SK-N-SH (cell line): Measurements from ENCODE around the gene DMRT3. TPM values are rescaled to one million over a fixed set of nuclear protein-coding genes. Genes with fewer than 3 reads are reported as not detected.
A peak's percentile ranks its signal among the peaks of the same experiment; 100 is the strongest.

Experiments used
- CTCF ChIA-PET: fragments of 300-600, 350-600 bp; formaldehyde crosslinking; extraction: SDS; loops from one replicate; lab custom pipeline; 2021; lab: Yijun Ruan, JAX
- POLR2A ChIA-PET: fragments of 350-600 bp; sonication (Branson Sonifier 250); formaldehyde crosslinking; extraction: SDS; loops from one replicate; lab custom pipeline; 2020; ENCODE audit warnings: antibody characterized with exemption, inconsistent platforms; lab: Yijun Ruan, JAX
- DNase-seq: peaks from one replicate; pipeline ENCODE4 v3.0.0; 2012
- H2AFZ ChIP-seq: fragments of 200-600 bp; sonication (generic); 2 replicates; pipeline ENCODE4 v1.8.1; 2016; ENCODE audit warnings: antibody characterized with exemption, mild to moderate bottlenecking, low read depth
- H3F3A ChIP-seq: fragments of 200-600 bp; sonication (generic); replicated peaks from 2 replicates; pipeline ENCODE3; 2016; ENCODE audit warnings: antibody characterized with exemption, mild to moderate bottlenecking; ENCODE audit not compliant: insufficient read depth
- H3K27ac ChIP-seq, 2 experiments: fragments of 200-500 bp in 1 of 2; fragments of 200-600 bp in 1 of 2; sonication (Bioruptor generic) in 1 of 2; sonication (generic), shearing (Covaris generic) in 1 of 2; 2 replicates each; pipeline versions ENCODE4 v1.5.1 to v1.6.1; 2014 to 2016; ENCODE audit warnings: low read depth in 2 of 2, inconsistent platforms in 1 of 2, low read length in 1 of 2, mild to moderate bottlenecking in 1 of 2, mixed read lengths in 1 of 2
- H3K27me3 ChIP-seq: fragments of 200-600 bp; sonication (generic), shearing (Covaris generic); 2 replicates; pipeline ENCODE4 v1.6.1; 2016; ENCODE audit warnings: mixed run types; ENCODE audit not compliant: insufficient read depth
- H3K36me3 ChIP-seq, 2 experiments: fragments of 200-500 bp in 1 of 2; fragments of 200-600 bp in 1 of 2; sonication (Bioruptor generic) in 1 of 2; sonication (generic) in 1 of 2; replicated peaks in 1 of 2; 2 replicates each; pipeline versions ENCODE3 to v1.5.1; 2014 to 2016; ENCODE audit warnings: low read length in 1 of 2, mild to moderate bottlenecking in 1 of 2; ENCODE audit not compliant: insufficient read depth in 2 of 2, control insufficient read depth in 1 of 2
- H3K4me1 ChIP-seq, 2 experiments: fragments of 200-500 bp in 1 of 2; fragments of 200-600 bp in 1 of 2; sonication (Bioruptor generic) in 1 of 2; sonication (generic), shearing (Covaris generic) in 1 of 2; 2 replicates each; pipeline versions ENCODE4 v1.5.1 to v1.6.1; 2014 to 2016; ENCODE audit warnings: low read depth in 1 of 2, low read length in 1 of 2, mixed run types in 1 of 2; ENCODE audit not compliant: insufficient read depth in 2 of 2, control insufficient read depth in 1 of 2
- H3K4me2 ChIP-seq: fragments of 200-600 bp; sonication (generic), shearing (Covaris generic); 2 replicates; pipeline ENCODE4 v1.6.1; 2017; ENCODE audit warnings: mixed run types
- H3K4me3 ChIP-seq, 2 experiments: fragments of 200-500 bp in 1 of 2; fragments of 200-600 bp in 1 of 2; sonication (Bioruptor generic) in 1 of 2; sonication (generic), shearing (Covaris generic) in 1 of 2; 2 replicates each; pipeline versions ENCODE4 v1.5.1 to v1.8.1; 2014 to 2016; ENCODE audit warnings: low read depth in 2 of 2, inconsistent platforms in 1 of 2, low read length in 1 of 2, mild to moderate bottlenecking in 1 of 2, mixed read lengths in 1 of 2, moderate library complexity in 1 of 2
- H3K79me2 ChIP-seq: fragments of 200-600 bp; sonication (generic); 2 replicates; pipeline ENCODE4 v1.8.1; 2017; ENCODE audit warnings: mild to moderate bottlenecking; ENCODE audit not compliant: insufficient read depth
- H3K9ac ChIP-seq: fragments of 200-600 bp; sonication (generic); 2 replicates; pipeline ENCODE4 v1.6.1; 2017; ENCODE audit warnings: mixed run types
- H3K9me2 ChIP-seq: fragments of 200-600 bp; sonication (generic); 2 replicates; pipeline ENCODE4 v1.6.1; 2017; ENCODE audit warnings: mixed run types
- H3K9me3 ChIP-seq: fragments of 200-600 bp; sonication (generic); 2 replicates; pipeline ENCODE4 v1.6.1; 2017; ENCODE audit warnings: mixed run types, mild to moderate bottlenecking, moderate library complexity
- H4K20me1 ChIP-seq: fragments of 200-600 bp; sonication (generic); 2 replicates; pipeline ENCODE4 v1.6.1; 2017; ENCODE audit warnings: mild to moderate bottlenecking, mixed run types; ENCODE audit not compliant: insufficient read depth
- FOXM1 ChIP-seq: IDR thresholded peaks from 2 replicates; pipeline ENCODE4 v1.4.0; 2012; ENCODE audit warnings: low read depth, mild to moderate bottlenecking
- MEF2A ChIP-seq: IDR thresholded peaks from 2 replicates; pipeline ENCODE4 v1.4.0; 2012; ENCODE audit warnings: low read depth, borderline replicate concordance
- NRF1 ChIP-seq: IDR thresholded peaks from 2 replicates; pipeline ENCODE4 v1.6.1; 2012; ENCODE audit warnings: low read depth, mild to moderate bottlenecking, low read length
- RAD21 ChIP-seq: IDR thresholded peaks from 2 replicates; pipeline ENCODE4 v1.6.1; 2012; ENCODE audit warnings: mild to moderate bottlenecking, low read length
- RCOR1 ChIP-seq: fragments of 150-350 bp; IDR thresholded peaks from 2 replicates; pipeline ENCODE4 v1.6.1; 2017; ENCODE audit warnings: antibody characterized with exemption, low read length
- SMC3 ChIP-seq: IDR thresholded peaks from 2 replicates; pipeline ENCODE4 v1.6.1; 2012; ENCODE audit warnings: low read depth, low read length, improper control_type of control experiment
- YY1 ChIP-seq: IDR thresholded peaks from 2 replicates; pipeline ENCODE4 v1.4.0; 2012; ENCODE audit warnings: low read depth, mild to moderate bottlenecking
- WGBS: methylation state at CpG from one replicate; pipeline ENCODE4 v1.1.6; 2017; ENCODE audit warnings: low lambda C conversion rate; 5-methylcytosine and 5-hydroxymethylcytosine counted together
- polyA plus RNA-seq, 3 experiments: library from polyadenylated mRNA; depleted of rRNA; stranded (reverse); fragments of >200 nt; gene quantifications; 2 replicates each; pipeline ENCODE4 v1.2.3, GENCODE V29; 2012
- TF ChIP-seq, protein P1 (sequence below): fragments of 200-600 bp; sonication (generic); IDR thresholded peaks from 2 replicates; pipeline ENCODE4 v1.6.1; 2017; ENCODE audit warnings: antibody characterized with exemption, mild to moderate bottlenecking, moderate library complexity
- TF ChIP-seq, protein P2 (sequence below): fragments of 150-350 bp; IDR thresholded peaks from 2 replicates; pipeline ENCODE4 v1.6.1; 2017; ENCODE audit warnings: antibody characterized with exemption, low read length, low read depth, borderline replicate concordance
- TF ChIP-seq, protein P3 (sequence below): fragments of 150-350 bp; IDR thresholded peaks from 2 replicates; pipeline ENCODE4 v1.6.1; 2016; ENCODE audit warnings: mild to moderate bottlenecking, low read depth, low read length

Gene DMRT3
- polyA plus RNA-seq, 1 of the 3 experiments (the other 2 are of a cell fraction), result not detected

DNA sequence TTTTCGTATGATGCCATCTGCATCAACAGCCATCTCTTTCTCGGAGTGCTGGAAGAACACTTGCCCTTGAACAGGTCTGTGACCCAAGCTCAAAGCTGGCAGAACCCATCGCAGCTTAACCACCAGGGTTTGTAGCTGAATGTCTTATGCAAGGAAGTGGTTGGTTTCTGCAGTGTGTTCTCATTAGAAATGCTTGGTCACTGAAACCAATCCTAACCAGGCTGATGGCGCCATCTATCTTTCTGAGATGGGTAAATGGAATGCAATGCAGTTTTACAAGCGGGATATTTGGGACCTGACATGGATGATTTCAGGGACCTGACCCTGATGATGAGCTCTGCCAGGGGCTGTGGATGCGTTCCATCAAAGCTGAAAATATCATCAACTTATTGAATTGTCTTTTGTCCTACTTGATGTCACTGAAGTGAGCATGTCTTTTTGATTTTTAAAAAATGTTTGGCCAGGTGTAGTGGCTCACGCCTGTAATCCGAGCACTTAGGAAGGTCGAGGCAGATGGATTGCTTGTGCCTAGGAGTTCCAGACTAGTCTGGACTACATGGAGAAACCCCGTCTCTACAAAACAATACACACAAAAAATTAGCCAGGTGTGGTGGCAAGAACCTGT, 28.7 kb downstream of the DMRT3 start:
- Histone ChIP-seq H3K27me3 (peaks cover 21% of the 10 kb centered on the region; the same call in 1 of the 2 replicates), H3K36me3 (no peaks in the 10 kb centered on the region), H3K27ac (no peak overlapping the region), H3K9me2 (no peaks in the 10 kb centered on the region), H3K4me2 (no peak overlapping the region), H2AFZ (no peak overlapping the region), H3K4me3 (no peak overlapping the region), H3K9me3 (no peaks in the 10 kb centered on the region), H3K9ac (no peak overlapping the region), H3K79me2 (no peaks in the 10 kb centered on the region), H4K20me1 (no peaks in the 10 kb centered on the region), H3K4me1 (no peaks in the 10 kb centered on the region; a peak in 1 of 4 replicates), H3F3A (no peaks in the 10 kb centered on the region)
- 8% methylated on average over 10 of the region's 10 CpGs for WGBS
- TF ChIP-seq FOXM1, result no peak
- TF ChIP-seq SMC3, result peak; percentile 36; the same call in 1 of the 2 replicates
- no peak for TF ChIP-seq MEF2A
- TF ChIP-seq YY1, result no peak
- peak; percentile 67 for TF ChIP-seq RAD21
- TF ChIP-seq, protein P1, sequence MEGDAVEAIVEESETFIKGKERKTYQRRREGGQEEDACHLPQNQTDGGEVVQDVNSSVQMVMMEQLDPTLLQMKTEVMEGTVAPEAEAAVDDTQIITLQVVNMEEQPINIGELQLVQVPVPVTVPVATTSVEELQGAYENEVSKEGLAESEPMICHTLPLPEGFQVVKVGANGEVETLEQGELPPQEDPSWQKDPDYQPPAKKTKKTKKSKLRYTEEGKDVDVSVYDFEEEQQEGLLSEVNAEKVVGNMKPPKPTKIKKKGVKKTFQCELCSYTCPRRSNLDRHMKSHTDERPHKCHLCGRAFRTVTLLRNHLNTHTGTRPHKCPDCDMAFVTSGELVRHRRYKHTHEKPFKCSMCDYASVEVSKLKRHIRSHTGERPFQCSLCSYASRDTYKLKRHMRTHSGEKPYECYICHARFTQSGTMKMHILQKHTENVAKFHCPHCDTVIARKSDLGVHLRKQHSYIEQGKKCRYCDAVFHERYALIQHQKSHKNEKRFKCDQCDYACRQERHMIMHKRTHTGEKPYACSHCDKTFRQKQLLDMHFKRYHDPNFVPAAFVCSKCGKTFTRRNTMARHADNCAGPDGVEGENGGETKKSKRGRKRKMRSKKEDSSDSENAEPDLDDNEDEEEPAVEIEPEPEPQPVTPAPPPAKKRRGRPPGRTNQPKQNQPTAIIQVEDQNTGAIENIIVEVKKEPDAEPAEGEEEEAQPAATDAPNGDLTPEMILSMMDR, result peak; percentile 61
- ChIA-PET CTCF (interaction anchor here (0.7 to 2.9 kb wide), 10 partner anchors 23 to 116 kb away, joined by 3 to 17 read pairs (median 4); no protein-coding TSS in a partner anchor), POLR2A (interaction anchor here (0.6 kb wide), 1 partner anchor 91 kb away, joined by 3 read pairs; no protein-coding TSS in a partner anchor)
- DNase-seq, result peak; percentile 24

DNA sequence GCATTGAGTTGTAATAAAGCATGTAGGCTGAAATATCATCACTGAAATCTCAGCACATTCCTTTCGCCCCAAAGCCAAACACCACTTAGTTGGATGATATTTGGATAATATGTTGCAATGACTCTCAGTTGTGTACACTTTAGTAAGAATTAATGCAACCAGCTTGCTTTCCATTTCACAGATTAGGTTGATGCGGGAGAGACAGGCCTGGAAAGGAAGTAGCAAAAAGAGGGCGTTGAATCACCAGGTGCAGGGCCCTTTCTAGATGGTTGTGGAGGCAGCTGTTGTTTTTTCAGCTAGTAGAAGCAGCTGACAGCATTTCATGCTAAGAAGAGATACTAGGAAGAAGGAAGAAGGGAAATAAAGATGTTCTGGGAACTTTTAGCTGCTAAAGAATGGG, 30.9 kb downstream of the DMRT3 start:
- no peak overlapping the region for H2AFZ ChIP-seq
- no peak overlapping the region for H3K4me2 ChIP-seq
- no peak for DNase-seq
- H3K9me3 ChIP-seq, result no peaks in the 10 kb centered on the region
- H3K4me1 ChIP-seq, result no peaks in the 10 kb centered on the region; a peak in 1 of 4 replicates
- no peak overlapping the region for H3K4me3 ChIP-seq
- no peaks in the 10 kb centered on the region for H3K79me2 ChIP-seq
- TF ChIP-seq FOXM1 (no peak), RCOR1 (no peak), NRF1 (no peak), MEF2A (no peak)
- TF ChIP-seq, protein P2, sequence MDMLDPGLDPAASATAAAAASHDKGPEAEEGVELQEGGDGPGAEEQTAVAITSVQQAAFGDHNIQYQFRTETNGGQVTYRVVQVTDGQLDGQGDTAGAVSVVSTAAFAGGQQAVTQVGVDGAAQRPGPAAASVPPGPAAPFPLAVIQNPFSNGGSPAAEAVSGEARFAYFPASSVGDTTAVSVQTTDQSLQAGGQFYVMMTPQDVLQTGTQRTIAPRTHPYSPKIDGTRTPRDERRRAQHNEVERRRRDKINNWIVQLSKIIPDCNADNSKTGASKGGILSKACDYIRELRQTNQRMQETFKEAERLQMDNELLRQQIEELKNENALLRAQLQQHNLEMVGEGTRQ, result no peak
- TF ChIP-seq, protein P3, sequence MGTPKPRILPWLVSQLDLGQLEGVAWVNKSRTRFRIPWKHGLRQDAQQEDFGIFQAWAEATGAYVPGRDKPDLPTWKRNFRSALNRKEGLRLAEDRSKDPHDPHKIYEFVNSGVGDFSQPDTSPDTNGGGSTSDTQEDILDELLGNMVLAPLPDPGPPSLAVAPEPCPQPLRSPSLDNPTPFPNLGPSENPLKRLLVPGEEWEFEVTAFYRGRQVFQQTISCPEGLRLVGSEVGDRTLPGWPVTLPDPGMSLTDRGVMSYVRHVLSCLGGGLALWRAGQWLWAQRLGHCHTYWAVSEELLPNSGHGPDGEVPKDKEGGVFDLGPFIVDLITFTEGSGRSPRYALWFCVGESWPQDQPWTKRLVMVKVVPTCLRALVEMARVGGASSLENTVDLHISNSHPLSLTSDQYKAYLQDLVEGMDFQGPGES, result no peak
- WGBS, result 13% methylated on average over 3 of the region's 3 CpGs
- no peak overlapping the region for H3K9ac ChIP-seq
- no peaks in the 10 kb centered on the region for H3F3A ChIP-seq
- H3K27ac ChIP-seq, result no peak overlapping the region
- H3K36me3 ChIP-seq, result no peaks in the 10 kb centered on the region
- no peaks in the 10 kb centered on the region for H4K20me1 ChIP-seq
- CTCF ChIA-PET, result no interaction called here
- no peaks in the 10 kb centered on the region for H3K9me2 ChIP-seq
- POLR2A ChIA-PET, result no interaction called here
- H3K27me3 ChIP-seq, result peaks cover 35% of the 10 kb centered on the region; the same call in 1 of the 2 replicates
